K562 (cell line): ENCODE data around the gene GART. TPM values are rescaled to one million over a fixed set of nuclear protein-coding genes. Genes with fewer than 3 reads are reported as not detected.
A peak's percentile ranks its signal among the peaks of the same experiment; 100 is the strongest.

ENCODE experiments used
- ATAC-seq: fragments of 200-7000 bp; cut with Tn5 transposase; 3 replicates; pipeline ENCODE4 v1.9.1; 2020; ENCODE audit warnings: moderate library complexity
- BruUV-seq: library from RNA; stranded (reverse); fragments of 400-500 nt; replicated peaks from 2 replicates; lab custom pipeline; 2021; lab: Mats Ljungman, UMichigan
- CTCF ChIA-PET: fragments of 300-600 bp; formaldehyde crosslinking; extraction: SDS; loops from one replicate; lab custom pipeline; 2021; ENCODE audit warnings: low intra/inter-chr PET ratio; lab: Yijun Ruan, JAX
- POLR2A ChIA-PET: fragments of 300-600, 350-650 bp; sonication (Branson Sonifier 250); formaldehyde crosslinking; extraction: SDS; loops from one replicate; lab custom pipeline; 2021; ENCODE audit warnings: antibody characterized with exemption, inconsistent platforms; lab: Yijun Ruan, JAX
- DNase-seq, 4 experiments: peaks; one replicate each; pipeline versions ENCODE4 v3.0.0 to v3.0.0-alpha.2; 2011 to 2018; ENCODE audit warnings: low spot score in 3 of 4, mixed read lengths in 3 of 4; ENCODE audit errors: extremely low read depth in 1 of 4
- FAIRE-seq: peaks from 2 replicates; lab custom pipeline; 2011; peaks lifted over from hg19 to GRCh38; lab: Jason Lieb, UNC
- H2AFZ ChIP-seq: 2 replicates; pipeline ENCODE4 v1.6.0; 2011; ENCODE audit warnings: low read depth, low read length, control low read depth, inconsistent platforms
- H3K27ac ChIP-seq: fragments of 200-600 bp; 3 replicates; pipeline ENCODE4 v1.8.0; 2011; ENCODE audit warnings: low read depth, mild to moderate bottlenecking, control low read depth, inconsistent platforms, low read length, moderate library complexity, mixed read lengths; ENCODE audit errors: extremely low read depth
- H3K27me3 ChIP-seq, 2 experiments: fragments of 300-600 bp in 1 of 2; 2 replicates in 1 of 2; 3 replicates in 1 of 2; pipeline versions ENCODE4 v1.6.0 to v1.8.0; 2011; ENCODE audit warnings: inconsistent platforms in 2 of 2, low read length in 2 of 2, mild to moderate bottlenecking in 1 of 2, mixed read lengths in 1 of 2, moderate library complexity in 1 of 2; ENCODE audit not compliant: control insufficient read depth in 2 of 2, insufficient read depth in 2 of 2
- H3K36me3 ChIP-seq: fragments of 300-600 bp; 3 replicates; pipeline ENCODE4 v1.8.0; 2011; ENCODE audit warnings: mild to moderate bottlenecking, low read length, inconsistent platforms; ENCODE audit not compliant: control insufficient read depth, insufficient read depth
- H3K4me1 ChIP-seq, 2 experiments: fragments of 200-600 bp in 1 of 2; replicated peaks in 1 of 2; 2 replicates in 1 of 2; 3 replicates in 1 of 2; pipeline versions ENCODE4 v1.5.1 to v1.8.0; 2011; ENCODE audit warnings: inconsistent platforms in 2 of 2, low read length in 2 of 2, mild to moderate bottlenecking in 1 of 2, mixed read lengths in 1 of 2, moderate library complexity in 1 of 2; ENCODE audit not compliant: control insufficient read depth in 2 of 2, insufficient read depth in 2 of 2
- H3K4me2 ChIP-seq: 2 replicates; pipeline ENCODE4 v1.6.1; 2011; ENCODE audit warnings: low read length, control low read depth, inconsistent platforms, mixed read lengths; ENCODE audit not compliant: insufficient read depth
- H3K4me3 ChIP-seq: fragments of 200-600 bp; sonication (generic), shearing (Covaris generic); 2 replicates; pipeline ENCODE4 v1.5.1; 2016; ENCODE audit warnings: control low read depth, inconsistent platforms
- H3K79me2 ChIP-seq: fragments of 200-600 bp; 3 replicates; pipeline ENCODE4 v1.8.0; 2011; ENCODE audit warnings: low read length, inconsistent platforms; ENCODE audit not compliant: control insufficient read depth, insufficient read depth
- H3K9ac ChIP-seq, 2 experiments: 2 replicates each; pipeline versions ENCODE4 v1.6.0 to v1.6.1; 2011; ENCODE audit warnings: low read depth in 2 of 2, low read length in 2 of 2, control low read depth in 1 of 2, inconsistent platforms in 1 of 2, mild to moderate bottlenecking in 1 of 2, mixed read lengths in 1 of 2; ENCODE audit not compliant: insufficient read depth in 1 of 2
- H3K9me1 ChIP-seq: one replicate; pipeline ENCODE4 v1.6.0; 2011; ENCODE audit warnings: inconsistent platforms, mild to moderate bottlenecking, low read length, moderate library complexity; ENCODE audit not compliant: control insufficient read depth, insufficient read depth
- H3K9me3 ChIP-seq: replicated peaks from 2 replicates; pipeline ENCODE4 v1.5.1; 2011; ENCODE audit warnings: low read depth, low read length, inconsistent platforms; ENCODE audit not compliant: control insufficient read depth, insufficient read depth
- H4K20me1 ChIP-seq: replicated peaks from 2 replicates; pipeline ENCODE4 v1.6.1; 2011; ENCODE audit warnings: low read length, inconsistent platforms, mixed read lengths; ENCODE audit not compliant: control insufficient read depth, insufficient read depth
- HMGN3 ChIP-seq: IDR thresholded peaks from 2 replicates; pipeline ENCODE4 v1.6.1; 2011; ENCODE audit warnings: borderline replicate concordance, low read depth, mild to moderate bottlenecking, mixed read lengths, low read length; ENCODE audit not compliant: insufficient read length; ENCODE audit errors: extremely low read depth
- KLF6 ChIP-seq: fragments of 250-450 bp; sonication (Bioruptor Pico); IDR thresholded peaks from 2 replicates; pipeline ENCODE4 v1.4.0; 2020; ENCODE audit warnings: mild to moderate bottlenecking, moderate library complexity, borderline replicate concordance
- MAZ ChIP-seq, 2 experiments: fragments of 450-650 bp in 1 of 2; sonication (generic) in 1 of 2; formaldehyde crosslinking; IDR thresholded peaks in 1 of 2; conservative IDR thresholded peaks in 1 of 2; 2 replicates each; pipeline versions ENCODE4 v1.4.0 to v1.5.0; 2020; ENCODE audit warnings: mild to moderate bottlenecking in 1 of 2, missing genetic modification reagents in 1 of 2
- PBX2 ChIP-seq, 2 experiments: IDR thresholded peaks in 1 of 2; conservative IDR thresholded peaks in 1 of 2; 2 replicates each; pipeline ENCODE4 v1.6.1; 2016; ENCODE audit warnings: low read depth in 2 of 2, mild to moderate bottlenecking in 1 of 2, missing compliant biosample characterization in 1 of 2, missing genetic modification characterization in 1 of 2, moderate library complexity in 1 of 2
- POLR2B ChIP-seq: fragments of 450-650 bp; IDR thresholded peaks from 2 replicates; pipeline ENCODE4 v1.6.1; 2018; ENCODE audit warnings: low read depth; ENCODE audit not compliant: partially characterized antibody
- SRSF1 ChIP-seq: fragments of 200-400 bp; formaldehyde crosslinking; IDR thresholded peaks from 2 replicates; pipeline ENCODE4 v1.6.1; 2017; ENCODE audit warnings: mild to moderate bottlenecking, low read depth, low read length, moderate library complexity
- ZNF316 ChIP-seq: fragments of 450-650 bp; IDR thresholded peaks from 2 replicates; pipeline ENCODE4 v1.6.1; 2016
- WGBS: fragments of 100-300 bp; shearing (Covaris generic); methylation state at CpG from one replicate; pipeline ENCODE4 v1.1.6; 2016; ENCODE audit warnings: low coverage, mixed read lengths; ENCODE audit not compliant: insufficient coverage; ENCODE audit errors: missing lambda C conversion rate; 5-methylcytosine and 5-hydroxymethylcytosine counted together
- in situ Hi-C: fragments of 300-500 bp; cut with MboI; formaldehyde crosslinking; loops from 4 replicates; pipeline ENCODE4 v1.15.0; 2018; ENCODE audit warnings: inconsistent platforms, mixed read lengths
- intact Hi-C: fragments of 100-400 bp; cut with micrococcal nuclease; formaldehyde crosslinking; loops from 2 replicates; pipeline ENCODE4 v1.14.2; 2022
- polyA plus RNA-seq, 8 experiments: library from polyadenylated mRNA; depleted of rRNA in 4 of 8; stranded (reverse) in 5 of 8; unstranded in 3 of 8; fragments of >200 nt; fragmentation: Nextera tagmentation in 2 of 8; fragmentation: Illumina TruSeq in 1 of 8; extraction: Ambion mirVana in 2 of 8; extraction: Trizol in 1 of 8; gene quantifications; 2 replicates each; pipeline versions ENCODE4 v1.2.1 to v1.2.3, GENCODE V29; 2011 to 2014; ENCODE audit warnings: inconsistent platforms in 1 of 8, missing spikeins in 1 of 8
- total RNA-seq, 7 experiments: library from RNA; depleted of rRNA in 6 of 7; stranded (reverse); fragments of >200 nt in 6 of 7; fragmentation: Illumina TruSeq in 2 of 7; extraction: Trizol in 2 of 7; gene quantifications; 2 replicates each; pipeline versions ENCODE4 v1.2.1 to v1.2.3, GENCODE V29; 2011 to 2021; ENCODE audit warnings: low replicate concordance in 1 of 7
- TF ChIP-seq, protein P1 (sequence below): fragments of 250-450 bp; sonication (Bioruptor Pico); IDR thresholded peaks from 2 replicates; pipeline ENCODE4 v1.9.0; 2021; ENCODE audit warnings: mild to moderate bottlenecking, inconsistent platforms
- TF ChIP-seq, protein P2 (sequence below): fragments of 250-450 bp; sonication (Bioruptor Pico); IDR thresholded peaks from 2 replicates; pipeline ENCODE4 v1.8.0; 2022; ENCODE audit warnings: inconsistent platforms

The GART gene
- total and polyA plus RNA-seq, 9 of the 15 experiments (the other 6 are each of a cell fraction or from before 2014, with no cell fraction given): 141 to 429 (median 349) TPM

GRCh38 chr21:33539616-33540015, 2.3 kb downstream of the GART start:
- Histone ChIP-seq H3K27ac (peak overlapping the region; percentile 25; the same call in 2 of the 3 replicates), H3K9me3 (peaks cover 10% of the 10 kb centered on the region; the same call in 1 of the 2 replicates), H3K4me3 (no peak overlapping the region), H4K20me1 (peaks cover 13% of the 10 kb centered on the region), H3K9me1 (no peaks in the 10 kb centered on the region), H3K4me1 (peaks cover 3 to 7% of the 10 kb centered on the region in 2 experiments; a peak in 2 of 5 replicates), H3K36me3 (peaks cover 69% of the 10 kb centered on the region), H3K9ac (0 out of 4 replicates have a peak overlapping the region, but pooled peaks of 1 of the 2 experiments have one; percentile 98), H3K79me2 (peaks cover 96% of the 10 kb centered on the region), H3K27me3 (no peaks in the 10 kb centered on the region), H2AFZ (no peak overlapping the region), H3K4me2 (no peak overlapping the region)
- ATAC-seq: no peak
- WGBS: 87% methylated on average over 4 of the region's 4 CpGs
- BruUV-seq: no TSS peak
- ChIA-PET POLR2A (interaction anchor here (4.3 kb wide), 1 partner anchor 15 kb away, joined by 30 read pairs; no protein-coding TSS in a partner anchor), CTCF (no interaction called here)
- no peak for FAIRE-seq
- DNase-seq: no peak
- in situ Hi-C loops (no loop called here), intact Hi-C loops (loop anchor here (5.0 kb wide), 3 partner anchors 137 to 353 kb away; partner anchors contain the start of gene IFNGR2)
- TF ChIP-seq, protein P1, sequence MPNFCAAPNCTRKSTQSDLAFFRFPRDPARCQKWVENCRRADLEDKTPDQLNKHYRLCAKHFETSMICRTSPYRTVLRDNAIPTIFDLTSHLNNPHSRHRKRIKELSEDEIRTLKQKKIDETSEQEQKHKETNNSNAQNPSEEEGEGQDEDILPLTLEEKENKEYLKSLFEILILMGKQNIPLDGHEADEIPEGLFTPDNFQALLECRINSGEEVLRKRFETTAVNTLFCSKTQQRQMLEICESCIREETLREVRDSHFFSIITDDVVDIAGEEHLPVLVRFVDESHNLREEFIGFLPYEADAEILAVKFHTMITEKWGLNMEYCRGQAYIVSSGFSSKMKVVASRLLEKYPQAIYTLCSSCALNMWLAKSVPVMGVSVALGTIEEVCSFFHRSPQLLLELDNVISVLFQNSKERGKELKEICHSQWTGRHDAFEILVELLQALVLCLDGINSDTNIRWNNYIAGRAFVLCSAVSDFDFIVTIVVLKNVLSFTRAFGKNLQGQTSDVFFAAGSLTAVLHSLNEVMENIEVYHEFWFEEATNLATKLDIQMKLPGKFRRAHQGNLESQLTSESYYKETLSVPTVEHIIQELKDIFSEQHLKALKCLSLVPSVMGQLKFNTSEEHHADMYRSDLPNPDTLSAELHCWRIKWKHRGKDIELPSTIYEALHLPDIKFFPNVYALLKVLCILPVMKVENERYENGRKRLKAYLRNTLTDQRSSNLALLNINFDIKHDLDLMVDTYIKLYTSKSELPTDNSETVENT: no peak
- TF ChIP-seq POLR2B: no peak
- no peak for TF ChIP-seq MAZ (CRISPR knock-in tag; conservative IDR thresholded peaks at IDR 0.05 in 1 of 2, IDR thresholded peaks at IDR 0.05 in 1 of 2)
- no peak for TF ChIP-seq KLF6 (CRISPR knock-in tag)
- TF ChIP-seq ZNF316: no peak
- no peak for TF ChIP-seq HMGN3
- TF ChIP-seq PBX2 (CRISPR knock-in tag; IDR thresholded peaks at IDR 0.05; ENCODE audit: low read depth): no peak
- no peak for TF ChIP-seq PBX2 (tag; conservative IDR thresholded peaks at IDR 0.05; ENCODE audit: low read depth)
- TF ChIP-seq, protein P2, sequence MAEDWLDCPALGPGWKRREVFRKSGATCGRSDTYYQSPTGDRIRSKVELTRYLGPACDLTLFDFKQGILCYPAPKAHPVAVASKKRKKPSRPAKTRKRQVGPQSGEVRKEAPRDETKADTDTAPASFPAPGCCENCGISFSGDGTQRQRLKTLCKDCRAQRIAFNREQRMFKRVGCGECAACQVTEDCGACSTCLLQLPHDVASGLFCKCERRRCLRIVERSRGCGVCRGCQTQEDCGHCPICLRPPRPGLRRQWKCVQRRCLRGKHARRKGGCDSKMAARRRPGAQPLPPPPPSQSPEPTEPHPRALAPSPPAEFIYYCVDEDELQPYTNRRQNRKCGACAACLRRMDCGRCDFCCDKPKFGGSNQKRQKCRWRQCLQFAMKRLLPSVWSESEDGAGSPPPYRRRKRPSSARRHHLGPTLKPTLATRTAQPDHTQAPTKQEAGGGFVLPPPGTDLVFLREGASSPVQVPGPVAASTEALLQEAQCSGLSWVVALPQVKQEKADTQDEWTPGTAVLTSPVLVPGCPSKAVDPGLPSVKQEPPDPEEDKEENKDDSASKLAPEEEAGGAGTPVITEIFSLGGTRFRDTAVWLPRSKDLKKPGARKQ (CRISPR knock-in tag): no peak
- no peak for TF ChIP-seq SRSF1
